BLaER1 (cell line): ENCODE measurements around the gene TMEM233.
"Not testable (repeated sequence)": the region's sequence is repeated elsewhere in the genome, so short reads cannot be mapped to it uniquely, and the experiment has no call there.

Experiments used
- H3K27ac ChIP-seq: shearing (Covaris generic); formaldehyde crosslinking; 2 replicates; pipeline ENCODE4 v1.8.1; 2022
- H3K27me3 ChIP-seq: shearing (Covaris generic); formaldehyde crosslinking; 2 replicates; pipeline ENCODE4 v1.8.1; 2022
- H3K36me3 ChIP-seq: shearing (Covaris generic); formaldehyde crosslinking; 2 replicates; pipeline ENCODE4 v1.8.1; 2022
- H3K4me1 ChIP-seq: shearing (Covaris generic); formaldehyde crosslinking; 2 replicates; pipeline ENCODE4 v1.8.1; 2022
- H3K4me2 ChIP-seq: shearing (Covaris generic); formaldehyde crosslinking; 2 replicates; pipeline ENCODE4 v1.8.1; 2022
- H3K4me3 ChIP-seq: shearing (Covaris generic); formaldehyde crosslinking; 2 replicates; pipeline ENCODE4 v1.8.1; 2022
- H3K9ac ChIP-seq: shearing (Covaris generic); formaldehyde crosslinking; 2 replicates; pipeline ENCODE4 v1.8.1; 2022
- H3K9me3 ChIP-seq: shearing (Covaris generic); formaldehyde crosslinking; 2 replicates; pipeline ENCODE4 v1.8.1; 2022
- H4K20me1 ChIP-seq: shearing (Covaris generic); formaldehyde crosslinking; 2 replicates; pipeline ENCODE4 v1.8.1; 2022
- Cebpa-rat ChIP-seq: shearing (Covaris generic); IDR thresholded peaks from 2 replicates; pipeline ENCODE4 v1.8.1; 2022

Gene TMEM233

GRCh38 chr12:119645535-119646059 is 52.0 kb downstream of the TMEM233 start:
- Histone ChIP-seq H3K9me3 (no peaks in the 10 kb centered on the region), H3K4me2 (no peak overlapping the region), H4K20me1 (no peaks in the 10 kb centered on the region), H3K27me3 (no peaks in the 10 kb centered on the region), H3K27ac (no peak overlapping the region), H3K36me3 (no peaks in the 10 kb centered on the region), H3K4me1 (no peaks in the 10 kb centered on the region), H3K4me3 (no peak overlapping the region), H3K9ac (no peak overlapping the region)
- no peak for TF ChIP-seq Cebpa-rat

DNA sequence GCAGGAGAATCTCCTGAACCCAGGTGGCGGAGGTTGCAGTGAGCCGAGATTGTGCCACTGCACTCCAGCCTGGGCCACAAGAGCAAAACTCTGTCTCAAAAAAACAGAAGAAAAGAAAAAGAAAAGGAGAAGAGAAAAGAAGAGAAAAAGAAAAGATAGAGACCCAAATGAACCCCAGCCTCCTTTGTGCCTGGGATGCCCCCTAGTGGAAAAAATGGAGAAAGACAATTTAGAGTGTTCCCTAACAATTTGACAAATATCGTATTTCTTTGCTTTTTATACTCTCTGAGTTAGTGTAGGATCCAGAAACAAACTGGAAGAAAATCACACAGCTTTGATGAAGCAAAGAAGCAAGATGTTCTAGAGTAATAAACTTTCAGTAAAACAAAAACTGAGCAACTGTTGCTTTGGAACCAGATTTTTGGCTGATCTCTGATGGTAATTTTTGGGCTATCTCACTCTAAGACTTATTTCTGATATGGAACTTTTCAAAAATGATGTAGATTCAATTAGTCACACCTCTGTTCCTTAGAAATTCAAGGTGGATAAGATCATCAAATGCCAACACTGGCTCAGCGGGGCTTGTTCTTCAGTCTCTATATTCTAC is 55.7 kb downstream of the TMEM233 start:
- peaks cover 27% of the 10 kb centered on the region for H3K9me3 ChIP-seq
- H3K27me3 ChIP-seq = no peaks in the 10 kb centered on the region
- H3K27ac ChIP-seq = no peak overlapping the region
- no peak for TF ChIP-seq Cebpa-rat
- no peaks in the 10 kb centered on the region for H3K36me3 ChIP-seq
- no peaks in the 10 kb centered on the region for H3K4me1 ChIP-seq
- H3K4me2 ChIP-seq = no peak overlapping the region
- no peaks in the 10 kb centered on the region for H4K20me1 ChIP-seq
- H3K4me3 ChIP-seq = no peak overlapping the region
- H3K9ac ChIP-seq = no peak overlapping the region

- Histone ChIP-seq H3K4me1 (no peaks in the 10 kb centered on the region), H3K9ac (no peak overlapping the region), H3K4me3 (no peak overlapping the region), H3K4me2 (no peak overlapping the region), H3K9me3 (peaks cover 40% of the 10 kb centered on the region), H3K27ac (no peak overlapping the region), H4K20me1 (no peaks in the 10 kb centered on the region), H3K36me3 (no peaks in the 10 kb centered on the region), H3K27me3 (no peaks in the 10 kb centered on the region)
- TF ChIP-seq Cebpa-rat = no peak
These were observed 59.1 kb downstream of the TMEM233 start for GRCh38 chr12:119652665-119653064.

- not testable (repeated sequence) for H3K4me2 ChIP-seq, H3K4me3 ChIP-seq, H3K36me3 ChIP-seq, H3K9ac ChIP-seq, H3K27me3 ChIP-seq, H3K4me1 ChIP-seq, H3K27ac ChIP-seq, H4K20me1 ChIP-seq
- H3K9me3 ChIP-seq = peaks cover 33% of the 10 kb centered on the region
These were observed 63.4 kb downstream of the TMEM233 start for GRCh38 chr12:119657001-119657400.

DNA sequence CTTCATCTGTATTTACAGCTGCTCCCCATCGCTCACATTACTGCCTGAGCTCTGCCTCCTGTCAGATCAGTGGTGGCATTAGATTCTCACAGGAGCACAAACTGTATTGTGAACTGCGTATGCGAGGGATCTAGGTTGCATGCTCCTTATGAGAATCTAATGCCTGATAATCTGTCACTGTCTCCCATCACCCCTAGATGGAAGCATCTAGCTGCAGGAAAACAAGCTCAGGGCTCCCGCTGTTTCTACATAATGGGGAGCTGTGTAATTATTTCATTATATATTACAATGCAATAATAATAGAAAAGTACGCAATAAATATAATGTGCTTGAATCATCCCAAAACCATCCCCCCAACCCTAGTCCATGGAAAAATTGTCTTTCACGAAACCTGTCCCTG is 64.6 kb downstream of the TMEM233 start:
- not testable (repeated sequence) for H3K27ac ChIP-seq, H3K36me3 ChIP-seq, H3K4me1 ChIP-seq, H3K9ac ChIP-seq, H3K4me2 ChIP-seq, H3K27me3 ChIP-seq, H3K4me3 ChIP-seq, H4K20me1 ChIP-seq
- H3K9me3 ChIP-seq = peaks cover 24% of the 10 kb centered on the region

DNA sequence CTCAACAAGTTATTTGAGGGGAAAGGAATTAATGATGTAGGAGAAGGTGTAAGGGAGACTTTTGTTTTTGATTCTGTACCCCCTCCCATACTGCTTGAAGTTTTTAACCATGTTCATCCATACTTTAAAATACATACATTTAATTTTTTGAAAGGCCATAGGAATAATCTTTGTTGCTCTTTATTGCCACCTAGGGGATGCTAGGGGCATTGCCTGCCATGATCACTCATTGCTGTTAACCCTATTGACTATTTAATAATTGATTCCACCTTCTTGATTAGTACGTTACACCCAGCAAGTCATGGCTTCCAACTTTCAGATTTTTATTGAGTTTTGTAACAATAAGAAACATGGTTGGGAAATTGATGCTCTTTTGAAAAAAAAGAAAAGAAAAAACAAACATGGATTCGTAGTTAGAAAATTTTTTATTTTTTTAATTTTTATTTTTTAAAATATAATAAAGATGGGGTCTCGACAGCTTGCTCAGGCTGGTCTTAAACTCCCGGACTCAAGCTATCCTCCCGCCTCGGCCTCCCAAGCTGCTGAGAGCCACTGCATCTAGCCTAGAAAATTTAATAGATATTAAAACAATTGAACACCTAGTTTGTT is 65.8 kb downstream of the TMEM233 start:
- Histone ChIP-seq H3K4me1 (no peaks in the 10 kb centered on the region), H3K9ac (no peak overlapping the region), H3K36me3 (no peaks in the 10 kb centered on the region), H3K4me3 (no peak overlapping the region), H3K27ac (no peak overlapping the region), H3K27me3 (no peaks in the 10 kb centered on the region), H3K9me3 (peaks cover 13% of the 10 kb centered on the region; the same call in 1 of the 2 replicates), H3K4me2 (no peak overlapping the region), H4K20me1 (no peaks in the 10 kb centered on the region)
- TF ChIP-seq Cebpa-rat = no peak

GRCh38 chr12:119660076-119660475 is 66.5 kb downstream of the TMEM233 start:
- H3K4me2 ChIP-seq = no peak overlapping the region
- peaks cover 7% of the 10 kb centered on the region; the same call in 1 of the 2 replicates for H3K9me3 ChIP-seq
- H3K4me1 ChIP-seq = peaks cover 2% of the 10 kb centered on the region
- H3K36me3 ChIP-seq = no peaks in the 10 kb centered on the region
- no peaks in the 10 kb centered on the region for H3K27me3 ChIP-seq
- no peak for TF ChIP-seq Cebpa-rat
- H3K9ac ChIP-seq = no peak overlapping the region
- no peaks in the 10 kb centered on the region for H4K20me1 ChIP-seq
- H3K4me3 ChIP-seq = no peak overlapping the region
- no peak overlapping the region for H3K27ac ChIP-seq

GRCh38 chr12:119661882-119662281 is 68.3 kb downstream of the TMEM233 start:
- Histone ChIP-seq H3K9me3 (no peaks in the 10 kb centered on the region), H3K27ac (no peak overlapping the region), H3K27me3 (no peaks in the 10 kb centered on the region), H3K4me2 (no peak overlapping the region), H4K20me1 (no peaks in the 10 kb centered on the region), H3K9ac (no peak overlapping the region), H3K4me3 (no peak overlapping the region), H3K4me1 (peaks cover 20% of the 10 kb centered on the region), H3K36me3 (no peaks in the 10 kb centered on the region)
- no peak for TF ChIP-seq Cebpa-rat

- Histone ChIP-seq H3K4me3 (no peak overlapping the region), H4K20me1 (peaks cover 2% of the 10 kb centered on the region; the same call in 1 of the 2 replicates), H3K4me2 (no peak overlapping the region), H3K9me3 (no peaks in the 10 kb centered on the region), H3K27me3 (no peaks in the 10 kb centered on the region), H3K4me1 (peaks cover 35% of the 10 kb centered on the region), H3K9ac (no peak overlapping the region), H3K36me3 (peaks cover 3% of the 10 kb centered on the region; the same call in 1 of the 2 replicates), H3K27ac (no peak overlapping the region)
- no peak for TF ChIP-seq Cebpa-rat
These were observed 71.1 kb downstream of the TMEM233 start for GRCh38 chr12:119664642-119665041.

GRCh38 chr12:119665164-119665929 is 71.8 kb downstream of the TMEM233 start:
- TF ChIP-seq Cebpa-rat = no peak
- H3K9ac ChIP-seq = no peak overlapping the region
- H4K20me1 ChIP-seq = peaks cover 9% of the 10 kb centered on the region; the same call in 1 of the 2 replicates
- no peaks in the 10 kb centered on the region for H3K9me3 ChIP-seq
- no peaks in the 10 kb centered on the region for H3K27me3 ChIP-seq
- peaks cover 10% of the 10 kb centered on the region; the same call in 1 of the 2 replicates for H3K36me3 ChIP-seq
- peak overlapping the region; percentile 91 for H3K4me2 ChIP-seq
- peaks cover 42% of the 10 kb centered on the region for H3K4me1 ChIP-seq
- peak overlapping the region; percentile 44; the same call in 1 of the 2 replicates for H3K27ac ChIP-seq
- no peak overlapping the region; the same call in 1 of the 2 replicates for H3K4me3 ChIP-seq
